Measurements from ENCODE around the gene BROX.
"Not testable (repeated sequence)": the region's sequence is repeated elsewhere in the genome, so short reads cannot be mapped to it uniquely, and the experiment has no call there.

The BROX gene

GRCh38 chr1:222732216-222733159, 20.1 kb downstream of the BROX start:
- no peak for DNase-seq

GRCh38 chr1:222734740-222735139, 22.4 kb downstream of the BROX start:
- DNase-seq, result no peak

GRCh38 chr1:222736470-222736869, 24.1 kb downstream of the BROX start:
- DNase-seq, result no peak

GRCh38 chr1:222736972-222737371, 24.6 kb downstream of the BROX start, which contains the start of gene FAM177B:
Gene FAM177B, plus strand, starts transcription at chr1:222737202. Its CDS starts 9,344 bp downstream, at chr1:222746546.
- DNase-seq, result no peak

- no peak for DNase-seq
These were observed 27.1 kb downstream of the BROX start for GRCh38 chr1:222739465-222739864.

- no peak for DNase-seq
These were observed 27.6 kb downstream of the BROX start for GRCh38 chr1:222739929-222740328.

- DNase-seq, result not testable (repeated sequence)
These were observed 29.5 kb downstream of the BROX start for GRCh38 chr1:222741630-222742457.

GRCh38 chr1:222749927-222750326, 37.6 kb downstream of the BROX start:
- no peak for DNase-seq

GRCh38 chr1:222750651-222751050, 38.3 kb downstream of the BROX start:
- DNase-seq, result no peak

- no peak for DNase-seq
These were observed 38.9 kb downstream of the BROX start for GRCh38 chr1:222751255-222751654.

- no peak for DNase-seq
These were observed 42.2 kb downstream of the BROX start for GRCh38 chr1:222754366-222755139.

- DNase-seq, result no peak
These were observed 45.4 kb downstream of the BROX start for GRCh38 chr1:222757646-222758268.

GRCh38 chr1:222759451-222760035, 47.2 kb downstream of the BROX start:
- no peak for DNase-seq

- no peak for DNase-seq
These were observed 48.7 kb downstream of the BROX start for GRCh38 chr1:222761083-222761482.

- not testable (repeated sequence) for DNase-seq
These were observed 49.8 kb downstream of the BROX start for GRCh38 chr1:222762178-222762577.

- DNase-seq, result no peak
These were observed 54.8 kb downstream of the BROX start for GRCh38 chr1:222767152-222767571.

GRCh38 chr1:222768592-222768991, 56.2 kb downstream of the BROX start:
- no peak for DNase-seq

- no peak for DNase-seq
These were observed 56.8 kb downstream of the BROX start for GRCh38 chr1:222769181-222769580.

GRCh38 chr1:222769971-222770620, 57.7 kb downstream of the BROX start:
- no peak for DNase-seq

- no peak for DNase-seq
These were observed 60.6 kb downstream of the BROX start for GRCh38 chr1:222772996-222773379.

GRCh38 chr1:222777463-222777862, 65.1 kb downstream of the BROX start:
- DNase-seq, result no peak

Data from NCI-H1092 treated with DMSO at 0.1 percent for 48 hours (cell line).